ENCODE measurements around the gene AK2.
"Not testable (repeated sequence)": the region's sequence is repeated elsewhere in the genome, so short reads cannot be mapped to it uniquely, and the experiment has no call there.

The AK2 gene

GRCh38 chr1:32981003-32981901 is 55.4 kb downstream of the AK2 start:
- Histone ChIP-seq H3K9ac (ENCODE audit: low read length in 5 of 5) (peak overlapping the region; percentile 11 to 68 (median 31)), H3K9me3 (ENCODE audit: control insufficient read depth in 5 of 5, low read length in 5 of 5) (no peaks in the 10 kb centered on the region), H3K36me3 (ENCODE audit: control insufficient read depth in 5 of 5, insufficient read depth in 5 of 5, low read length in 5 of 5) (no peaks in the 10 kb centered on the region), H3K4me1 (ENCODE audit: control insufficient read depth in 5 of 5, insufficient read depth in 5 of 5, low read length in 5 of 5) (peaks cover 3 to 43% (median 26%) of the 10 kb centered on the region in 5 donors), H3K27me3 (ENCODE audit: control insufficient read depth in 5 of 5, insufficient read depth in 4 of 5, low read length in 5 of 5) (no peaks in the 10 kb centered on the region), H3K27ac (ENCODE audit: low read depth, low read length) (peak overlapping the region; percentile 64), H3K4me3 (ENCODE audit: low read depth in 1 of 5, low read length in 5 of 5) (no peak overlapping the region)

- no peaks in the 10 kb centered on the region for H3K36me3 ChIP-seq (ENCODE audit: control insufficient read depth in 5 of 5, insufficient read depth in 5 of 5, low read length in 5 of 5)
- H3K9ac ChIP-seq (ENCODE audit: low read length in 5 of 5): no peak overlapping the region
- no peak overlapping the region for H3K4me3 ChIP-seq (ENCODE audit: low read depth in 1 of 5, low read length in 5 of 5)
- H3K27ac ChIP-seq (ENCODE audit: low read depth, low read length): no peak overlapping the region
- no peaks in the 10 kb centered on the region for H3K9me3 ChIP-seq (ENCODE audit: control insufficient read depth in 5 of 5, low read length in 5 of 5)
- no peaks in the 10 kb centered on the region for H3K27me3 ChIP-seq (ENCODE audit: control insufficient read depth in 5 of 5, insufficient read depth in 4 of 5, low read length in 5 of 5)
- H3K4me1 ChIP-seq (ENCODE audit: control insufficient read depth in 5 of 5, insufficient read depth in 5 of 5, low read length in 5 of 5): peaks cover 3 to 40% (median 26%) of the 10 kb centered on the region in 5 donors
Observed at GRCh38 chr1:32980080-32980479, 56.6 kb downstream of the AK2 start.

GRCh38 chr1:32978854-32979253 is 57.8 kb downstream of the AK2 start:
- Histone ChIP-seq H3K4me3 (ENCODE audit: low read depth in 1 of 5, low read length in 5 of 5) (no peak overlapping the region), H3K27me3 (ENCODE audit: control insufficient read depth in 5 of 5, insufficient read depth in 4 of 5, low read length in 5 of 5) (no peaks in the 10 kb centered on the region), H3K9ac (ENCODE audit: low read length in 5 of 5) (no peak overlapping the region), H3K36me3 (ENCODE audit: control insufficient read depth in 5 of 5, insufficient read depth in 5 of 5, low read length in 5 of 5) (no peaks in the 10 kb centered on the region), H3K9me3 (ENCODE audit: control insufficient read depth in 5 of 5, low read length in 5 of 5) (no peaks in the 10 kb centered on the region), H3K4me1 (ENCODE audit: control insufficient read depth in 5 of 5, insufficient read depth in 5 of 5, low read length in 5 of 5) (peaks cover 3 to 31% (median 20%) of the 10 kb centered on the region in 5 donors), H3K27ac (ENCODE audit: low read depth, low read length) (no peak overlapping the region)

- no peak overlapping the region for H3K9ac ChIP-seq (ENCODE audit: low read length in 5 of 5)
- no peaks in the 10 kb centered on the region for H3K9me3 ChIP-seq (ENCODE audit: control insufficient read depth in 5 of 5, low read length in 5 of 5)
- no peak overlapping the region for H3K4me3 ChIP-seq (ENCODE audit: low read depth in 1 of 5, low read length in 5 of 5)
- H3K27me3 ChIP-seq (ENCODE audit: control insufficient read depth in 5 of 5, insufficient read depth in 4 of 5, low read length in 5 of 5): peaks cover 0 to 2% (median under 1%) of the 10 kb centered on the region in 5 donors
- no peaks in the 10 kb centered on the region for H3K36me3 ChIP-seq (ENCODE audit: control insufficient read depth in 5 of 5, insufficient read depth in 5 of 5, low read length in 5 of 5)
- no peak overlapping the region for H3K27ac ChIP-seq (ENCODE audit: low read depth, low read length)
- H3K4me1 ChIP-seq (ENCODE audit: control insufficient read depth in 5 of 5, insufficient read depth in 5 of 5, low read length in 5 of 5): peaks cover 3 to 34% (median 22%) of the 10 kb centered on the region in 5 donors
Observed at GRCh38 chr1:32977546-32978087, 59.1 kb downstream of the AK2 start.

- H3K4me1 ChIP-seq (ENCODE audit: control insufficient read depth in 5 of 5, insufficient read depth in 5 of 5, low read length in 5 of 5): peaks cover 0 to 16% (median 8%) of the 10 kb centered on the region in 5 donors
- H3K36me3 ChIP-seq (ENCODE audit: control insufficient read depth in 5 of 5, insufficient read depth in 5 of 5, low read length in 5 of 5); H3K4me3 ChIP-seq (ENCODE audit: low read depth in 1 of 5, low read length in 5 of 5); H3K9me3 ChIP-seq (ENCODE audit: control insufficient read depth in 5 of 5, low read length in 5 of 5); H3K27ac ChIP-seq (ENCODE audit: low read depth, low read length); H3K9ac ChIP-seq (ENCODE audit: low read length in 5 of 5): not testable (repeated sequence)
- H3K27me3 ChIP-seq (ENCODE audit: control insufficient read depth in 5 of 5, insufficient read depth in 4 of 5, low read length in 5 of 5): peaks cover 0 to 11% (median 5%) of the 10 kb centered on the region in 5 donors
Observed at GRCh38 chr1:32975055-32975454, 61.6 kb downstream of the AK2 start.

- H3K9me3 ChIP-seq (ENCODE audit: control insufficient read depth in 5 of 5, low read length in 5 of 5); H3K27ac ChIP-seq (ENCODE audit: low read depth, low read length); H3K9ac ChIP-seq (ENCODE audit: low read length in 5 of 5); H3K36me3 ChIP-seq (ENCODE audit: control insufficient read depth in 5 of 5, insufficient read depth in 5 of 5, low read length in 5 of 5): not testable (repeated sequence)
- Histone ChIP-seq H3K27me3 (ENCODE audit: control insufficient read depth in 5 of 5, insufficient read depth in 4 of 5, low read length in 5 of 5) (peaks cover 0 to 11% (median 5%) of the 10 kb centered on the region in 5 donors), H3K4me1 (ENCODE audit: control insufficient read depth in 5 of 5, insufficient read depth in 5 of 5, low read length in 5 of 5) (peaks cover 0 to 12% (median 8%) of the 10 kb centered on the region in 5 donors), H3K4me3 (ENCODE audit: low read depth in 1 of 5, low read length in 5 of 5) (peak overlapping the region in 2 of 5 donors; percentile 68)
Observed at GRCh38 chr1:32973458-32973857, 63.2 kb downstream of the AK2 start.

- Histone ChIP-seq H3K9me3 (ENCODE audit: control insufficient read depth in 5 of 5, low read length in 5 of 5) (no peaks in the 10 kb centered on the region), H3K4me1 (ENCODE audit: control insufficient read depth in 5 of 5, insufficient read depth in 5 of 5, low read length in 5 of 5) (peaks cover 0 to 12% (median 8%) of the 10 kb centered on the region in 5 donors), H3K4me3 (ENCODE audit: low read depth in 1 of 5, low read length in 5 of 5) (peak overlapping the region in 4 of 5 donors; percentile 62 to 75 (median 68)), H3K9ac (ENCODE audit: low read length in 5 of 5) (peak overlapping the region in 4 of 5 donors; percentile 19 to 66 (median 46)), H3K36me3 (ENCODE audit: control insufficient read depth in 5 of 5, insufficient read depth in 5 of 5, low read length in 5 of 5) (no peaks in the 10 kb centered on the region), H3K27me3 (ENCODE audit: control insufficient read depth in 5 of 5, insufficient read depth in 4 of 5, low read length in 5 of 5) (peaks cover 0 to 11% (median 5%) of the 10 kb centered on the region in 5 donors), H3K27ac (ENCODE audit: low read depth, low read length) (no peak overlapping the region)
Observed at GRCh38 chr1:32972814-32973428, 63.8 kb downstream of the AK2 start.

GRCh38 chr1:32971576-32971975 is 65.1 kb downstream of the AK2 start:
- Histone ChIP-seq H3K9ac (ENCODE audit: low read length in 5 of 5) (no peak overlapping the region), H3K4me3 (ENCODE audit: low read depth in 1 of 5, low read length in 5 of 5) (no peak overlapping the region), H3K27me3 (ENCODE audit: control insufficient read depth in 5 of 5, insufficient read depth in 4 of 5, low read length in 5 of 5) (peaks cover 0 to 11% (median 5%) of the 10 kb centered on the region in 5 donors), H3K36me3 (ENCODE audit: control insufficient read depth in 5 of 5, insufficient read depth in 5 of 5, low read length in 5 of 5) (no peaks in the 10 kb centered on the region), H3K27ac (ENCODE audit: low read depth, low read length) (no peak overlapping the region), H3K9me3 (ENCODE audit: control insufficient read depth in 5 of 5, low read length in 5 of 5) (no peaks in the 10 kb centered on the region), H3K4me1 (ENCODE audit: control insufficient read depth in 5 of 5, insufficient read depth in 5 of 5, low read length in 5 of 5) (peaks cover 0 to 10% (median 8%) of the 10 kb centered on the region in 5 donors)

GRCh38 chr1:32971156-32971555 is 65.5 kb downstream of the AK2 start:
- Histone ChIP-seq H3K4me3 (ENCODE audit: low read depth in 1 of 5, low read length in 5 of 5) (no peak overlapping the region), H3K27ac (ENCODE audit: low read depth, low read length) (no peak overlapping the region), H3K9me3 (ENCODE audit: control insufficient read depth in 5 of 5, low read length in 5 of 5) (no peaks in the 10 kb centered on the region), H3K27me3 (ENCODE audit: control insufficient read depth in 5 of 5, insufficient read depth in 4 of 5, low read length in 5 of 5) (peaks cover 0 to 11% (median 5%) of the 10 kb centered on the region in 5 donors), H3K9ac (ENCODE audit: low read length in 5 of 5) (no peak overlapping the region), H3K4me1 (ENCODE audit: control insufficient read depth in 5 of 5, insufficient read depth in 5 of 5, low read length in 5 of 5) (peaks cover 0 to 10% (median 8%) of the 10 kb centered on the region in 5 donors), H3K36me3 (ENCODE audit: control insufficient read depth in 5 of 5, insufficient read depth in 5 of 5, low read length in 5 of 5) (no peaks in the 10 kb centered on the region)

- no peak overlapping the region for H3K4me3 ChIP-seq (ENCODE audit: low read depth in 1 of 5, low read length in 5 of 5)
Observed at GRCh38 chr1:32969566-32969965, 67.1 kb downstream of the AK2 start.

More at GRCh38 chr1:32969566-32969965, 67.1 kb downstream of the AK2 start:
- H3K9me3 ChIP-seq (ENCODE audit: control insufficient read depth in 5 of 5, low read length in 5 of 5): no peaks in the 10 kb centered on the region
- no peak overlapping the region for H3K9ac ChIP-seq (ENCODE audit: low read length in 5 of 5)
- H3K27ac ChIP-seq (ENCODE audit: low read depth, low read length): no peak overlapping the region
- H3K27me3 ChIP-seq (ENCODE audit: control insufficient read depth in 5 of 5, insufficient read depth in 4 of 5, low read length in 5 of 5): peaks cover 0 to 11% (median 5%) of the 10 kb centered on the region in 5 donors
- H3K4me1 ChIP-seq (ENCODE audit: control insufficient read depth in 5 of 5, insufficient read depth in 5 of 5, low read length in 5 of 5): peaks cover 0 to 16% (median 12%) of the 10 kb centered on the region in 5 donors
- H3K36me3 ChIP-seq (ENCODE audit: control insufficient read depth in 5 of 5, insufficient read depth in 5 of 5, low read length in 5 of 5): no peaks in the 10 kb centered on the region
